EL (cell line): ENCODE data around the gene FAM169A.
A peak's percentile ranks its signal among the peaks of the same experiment; 100 is the strongest.
"Not testable (repeated sequence)": the region's sequence is repeated elsewhere in the genome, so short reads cannot be mapped to it uniquely, and the experiment has no call there.

Experiments used
- DNase-seq: peaks from one replicate; pipeline ENCODE4 v3.0.0-alpha.2; 2016

FAM169A gene

GRCh38 chr5:74869414-74869813 lies 3.2 kb upstream of the FAM169A start:
- not testable (repeated sequence) for DNase-seq

- DNase-seq = peak; percentile 12
These were observed 492 bp upstream of the FAM169A start for GRCh38 chr5:74866596-74867162.

GRCh38 chr5:74865256-74865803 lies 857 bp downstream of the FAM169A start:
- no peak for DNase-seq

DNA sequence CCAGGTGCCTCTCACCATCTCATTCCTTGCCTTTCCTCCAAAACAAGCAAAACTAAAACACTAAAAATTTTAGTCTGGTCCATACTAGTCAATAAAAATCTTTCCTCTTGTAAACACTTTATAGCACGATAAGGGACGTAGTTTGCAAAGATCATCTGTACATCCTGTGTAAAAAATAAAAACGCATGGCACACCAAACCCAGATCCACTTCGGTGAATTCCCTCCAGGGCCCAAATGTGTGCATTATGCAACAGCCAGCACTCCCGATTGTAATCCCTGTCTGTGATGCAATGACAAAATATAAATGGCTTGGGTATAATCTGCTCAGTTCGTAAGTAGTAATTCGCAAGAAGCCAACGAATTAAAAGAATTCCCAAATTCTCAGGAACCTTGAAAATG lies 1.4 kb downstream of the FAM169A start:
- no peak for DNase-seq

DNA sequence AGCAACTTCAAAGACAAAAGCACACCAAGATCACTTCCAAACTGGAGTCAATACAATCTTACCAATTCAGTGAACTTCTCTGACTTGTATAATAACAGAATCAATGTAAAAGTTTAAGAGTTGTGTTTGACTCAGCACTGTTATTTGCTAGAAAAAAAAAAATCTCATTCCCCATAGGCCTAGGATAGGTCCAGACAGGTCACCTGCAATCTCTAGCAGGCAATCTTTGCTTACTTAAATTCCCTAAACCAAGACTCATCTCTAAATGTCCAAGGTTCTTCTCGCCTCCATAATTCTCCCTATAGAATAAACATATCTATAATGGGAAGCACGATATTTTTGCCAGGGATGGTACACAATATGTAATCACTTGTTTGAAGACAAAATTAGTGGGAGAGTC lies 2.5 kb downstream of the FAM169A start:
- no peak for DNase-seq

- no peak for DNase-seq
These were observed 4.0 kb downstream of the FAM169A start for GRCh38 chr5:74862221-74862620.

DNA sequence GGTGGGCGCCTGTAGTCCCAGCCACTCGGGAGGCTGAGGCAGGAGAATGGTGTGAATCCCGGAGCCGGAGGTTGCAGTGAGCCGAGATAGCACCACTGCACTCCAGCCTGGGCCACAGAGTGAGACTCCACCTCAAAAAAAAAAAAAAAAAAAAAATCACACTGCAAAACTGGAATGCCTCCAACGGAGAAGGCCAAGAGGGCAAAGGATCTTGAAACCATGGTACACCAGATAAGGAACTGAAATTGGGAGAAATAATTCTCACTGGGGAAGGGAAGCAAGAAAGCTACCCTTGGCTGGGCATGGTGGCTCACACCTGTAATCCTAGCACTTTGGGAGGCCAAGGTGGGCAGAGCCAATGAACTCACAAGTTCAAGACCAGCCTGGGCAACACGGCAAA lies 9.2 kb downstream of the FAM169A start:
- not testable (repeated sequence) for DNase-seq

- no peak for DNase-seq
These were observed 12.9 kb downstream of the FAM169A start for GRCh38 chr5:74853256-74853655.

DNA sequence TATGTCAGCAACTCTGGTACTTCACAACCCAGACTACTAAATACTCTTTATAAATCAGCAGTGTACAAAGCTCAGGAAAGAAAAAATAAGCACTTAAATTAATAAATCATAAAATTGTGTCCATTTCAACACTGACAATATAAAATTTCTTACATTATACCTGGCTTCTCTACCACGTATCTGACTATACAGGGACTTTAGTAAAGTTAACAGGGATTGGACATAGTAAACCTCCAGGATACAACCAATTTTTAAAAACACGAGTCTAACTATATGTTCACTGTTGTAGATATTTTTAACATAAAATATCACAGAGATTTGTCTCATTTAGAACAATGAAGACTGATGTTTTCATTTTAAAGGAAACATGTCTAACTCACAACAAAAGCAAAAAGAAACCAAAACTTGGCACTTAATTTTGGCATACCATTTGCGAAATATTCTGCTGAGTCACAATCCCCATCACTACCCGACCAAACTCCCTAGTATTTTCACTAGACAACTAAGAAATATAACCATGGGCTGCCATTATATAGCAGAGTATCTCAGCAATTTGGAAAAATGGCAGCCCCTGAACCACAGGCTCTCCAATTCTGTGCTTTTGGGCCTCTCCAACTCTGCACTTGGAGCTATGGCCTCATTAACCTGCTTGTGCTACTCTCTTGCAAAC lies 14.4 kb downstream of the FAM169A start:
- DNase-seq = peak; percentile 59

DNA sequence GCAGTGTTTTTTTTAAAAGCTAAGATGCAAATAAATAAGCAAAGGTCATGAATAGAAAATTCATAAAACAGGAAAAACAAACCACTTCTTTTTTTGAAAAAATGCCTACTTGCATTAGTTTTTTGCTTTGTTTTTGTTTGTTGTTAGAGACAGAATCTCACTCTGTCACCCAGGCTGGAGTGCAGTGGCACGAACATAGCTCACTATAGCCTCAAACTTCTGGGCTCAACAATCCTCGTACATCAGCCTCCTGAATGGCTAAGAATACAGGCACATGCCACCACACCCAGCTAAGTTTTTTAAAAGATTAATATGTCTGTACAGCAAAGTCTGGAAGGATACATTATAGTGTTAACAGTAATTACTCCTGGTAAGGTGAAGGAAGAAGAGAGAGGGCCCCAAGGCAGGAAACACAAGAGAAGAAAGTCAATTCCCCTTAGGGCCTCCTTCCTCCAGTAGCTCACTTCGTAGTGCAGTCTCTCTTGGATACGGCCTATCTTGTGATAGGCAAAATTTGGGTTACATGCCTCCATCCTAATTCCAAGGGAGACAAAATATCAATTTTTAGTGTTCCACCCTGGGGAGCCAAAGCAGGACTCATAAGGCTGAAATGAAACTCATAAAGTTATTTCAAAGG lies 15.3 kb downstream of the FAM169A start:
- no peak for DNase-seq

- DNase-seq = no peak
These were observed 16.2 kb downstream of the FAM169A start for GRCh38 chr5:74850030-74850429.

- DNase-seq = no peak
These were observed 17.6 kb downstream of the FAM169A start for GRCh38 chr5:74848553-74849025.

DNA sequence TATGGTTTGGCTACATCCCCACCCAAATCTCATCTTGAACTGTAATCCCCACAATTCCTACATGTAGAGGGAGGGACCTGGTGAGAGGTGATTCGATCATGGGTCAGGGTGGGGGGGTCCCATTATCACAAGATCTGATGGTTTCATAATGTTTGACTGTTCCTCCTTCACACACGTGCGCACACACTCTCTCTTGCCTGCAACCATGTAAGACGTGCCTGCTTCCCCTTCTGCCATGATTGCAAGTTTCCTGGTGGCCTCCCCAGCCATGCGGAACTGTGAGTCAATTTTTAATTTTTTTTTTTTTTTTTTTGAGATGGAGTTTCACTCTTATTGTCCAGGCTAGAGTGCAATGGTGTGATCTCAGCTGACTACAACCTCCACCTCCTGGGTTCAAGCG lies 27.0 kb downstream of the FAM169A start:
- no peak for DNase-seq

DNA sequence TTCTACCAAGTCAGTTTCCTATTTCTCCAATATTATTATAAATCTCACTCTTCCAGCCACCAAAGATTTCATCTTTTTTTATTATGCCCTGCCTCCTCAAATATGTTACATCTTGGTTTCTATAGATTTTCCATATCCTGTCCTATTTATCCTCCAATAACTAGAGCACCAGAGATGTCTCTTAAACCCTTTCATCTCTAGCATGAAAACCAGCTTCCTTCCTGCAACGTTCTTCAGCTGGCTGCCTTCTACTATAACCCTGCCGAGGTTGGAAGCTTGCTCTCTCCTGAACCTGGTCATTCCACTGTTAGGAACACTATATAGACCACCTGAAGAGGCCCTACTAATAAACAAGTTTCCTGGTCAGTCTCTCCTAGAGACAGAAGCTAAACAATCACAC lies 27.9 kb downstream of the FAM169A start:
- no peak for DNase-seq

- DNase-seq = no peak
These were observed 29.1 kb downstream of the FAM169A start for GRCh38 chr5:74837115-74837514.

- no peak for DNase-seq
These were observed 32.5 kb downstream of the FAM169A start for GRCh38 chr5:74833537-74834266.

DNA sequence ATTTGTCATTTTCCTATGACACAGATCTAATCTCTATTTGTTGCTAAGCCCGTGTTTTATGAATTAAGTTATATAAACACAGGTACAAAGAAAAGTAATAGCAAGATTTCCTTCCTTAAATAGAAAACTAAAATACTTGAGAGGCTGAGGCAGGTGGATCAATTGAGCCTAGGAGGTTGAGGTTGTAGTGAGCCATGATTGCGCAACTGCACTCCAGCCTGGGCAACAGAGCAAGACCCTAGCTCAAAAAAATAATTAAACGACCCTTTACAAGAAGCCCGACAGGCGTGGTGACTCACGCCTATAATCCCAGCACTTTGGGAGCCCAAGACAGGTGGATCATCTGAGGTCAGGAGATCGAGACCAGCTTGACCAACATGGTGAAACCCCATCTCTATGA lies 36.8 kb downstream of the FAM169A start:
- DNase-seq = no peak

- DNase-seq = peak; percentile 6
These were observed 43.9 kb downstream of the FAM169A start for GRCh38 chr5:74822288-74822687.

GRCh38 chr5:74816875-74817274 lies 49.3 kb downstream of the FAM169A start:
- DNase-seq = no peak

GRCh38 chr5:74810915-74811314 lies 55.3 kb downstream of the FAM169A start:
- peak; percentile 50 for DNase-seq

GRCh38 chr5:74801941-74802340 lies 64.2 kb downstream of the FAM169A start:
- DNase-seq = peak; percentile 14

DNA sequence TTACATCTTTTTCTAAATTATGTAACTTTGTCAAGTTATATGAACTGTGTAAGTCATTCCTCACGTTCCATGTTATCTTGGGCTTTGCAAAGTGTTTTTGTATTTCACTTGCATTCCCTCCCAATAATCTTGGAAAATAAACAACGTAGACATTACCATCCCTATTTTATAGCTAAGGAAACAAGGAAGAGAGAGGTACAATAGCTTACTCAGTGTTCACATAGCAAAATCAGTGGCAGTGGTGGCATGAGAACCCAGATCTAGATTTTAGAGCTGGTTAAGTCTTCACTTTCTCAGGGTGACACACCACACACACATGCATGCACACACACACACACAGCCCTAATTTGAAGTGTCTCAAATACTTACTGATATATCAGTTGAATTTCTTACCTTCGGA lies 65.0 kb downstream of the FAM169A start:
- no peak for DNase-seq
